Esophagus muscularis mucosa (tissue), 4 donors: Measurements from ENCODE around the gene TEAD4. TPM values are rescaled to one million over a fixed set of nuclear protein-coding genes. Genes with fewer than 3 reads are reported as not detected.

Source experiments
- DNase-seq: peaks from one replicate; pipeline ENCODE4 v3.0.0-alpha.2; 2017; ENCODE audit errors: extremely low spot score
- H3K27ac ChIP-seq, 4 donors: fragments of 200-600 bp; sonication (generic); replicated peaks in 1 of 4; 1 replicate in 3 of 4; 2 replicates in 1 of 4; pipeline ENCODE4 v1.5.1; 2016 to 2019; ENCODE audit warnings: mild to moderate bottlenecking in 1 of 4
- H3K27me3 ChIP-seq, 4 donors: fragments of 200-600 bp; sonication (generic); one replicate each; pipeline versions ENCODE4 v1.5.1 to v1.6.0; 2016 to 2019
- H3K36me3 ChIP-seq, 4 donors: fragments of 200-600 bp; sonication (generic); one replicate each; pipeline ENCODE4 v1.5.1; 2016 to 2019
- H3K4me1 ChIP-seq, 4 donors: fragments of 200-600 bp; sonication (generic); one replicate each; pipeline ENCODE4 v1.5.1; 2016 to 2019
- H3K4me3 ChIP-seq, 4 donors: fragments of 200-600 bp; sonication (generic); 1 replicate in 2 of 4; 2 replicates in 2 of 4; pipeline ENCODE4 v1.5.1; 2016 to 2019; ENCODE audit warnings: mild to moderate bottlenecking in 4 of 4, moderate library complexity in 1 of 4
- H3K9me3 ChIP-seq, 4 donors: fragments of 200-600 bp; sonication (generic); 1 replicate in 3 of 4; 2 replicates in 1 of 4; pipeline ENCODE4 v1.5.1; 2016 to 2019
- EP300 ChIP-seq: sonication (generic); formaldehyde crosslinking; IDR thresholded peaks from one replicate; pipeline ENCODE4 v1.6.1; 2017; ENCODE audit warnings: antibody characterized with exemption
- POLR2A ChIP-seq: fragments of 450-650 bp; IDR thresholded peaks from one replicate; pipeline ENCODE4 v1.6.1; 2017; ENCODE audit warnings: antibody characterized with exemption, moderate library complexity, mild to moderate bottlenecking, low read depth
- POLR2AphosphoS5 ChIP-seq, 2 donors: sonication (generic); formaldehyde crosslinking; IDR thresholded peaks; one replicate each; pipeline ENCODE4 v1.6.1; 2017; ENCODE audit warnings: antibody characterized with exemption in 2 of 2
- WGBS: methylation state at CpG from one replicate; pipeline ENCODE4 v1.1.5; 2018; 5-methylcytosine and 5-hydroxymethylcytosine counted together
- intact Hi-C: fragments of 100-400 bp; cut with DNase I; formaldehyde crosslinking; loops from one replicate; pipeline ENCODE4 v1.15.1; 2023
- total RNA-seq, 4 donors: library from RNA; depleted of rRNA; stranded (reverse); fragments of >200 nt; gene quantifications; one replicate each; pipeline versions ENCODE4 v1.1.0 to v1.2.1, GENCODE V29; 2016
- TF ChIP-seq, protein P1 (sequence below), 3 experiments: fragments of 200-600 bp in 2 of 3; fragments of 450-650 bp in 1 of 3; sonication (generic) in 2 of 3; IDR thresholded peaks; one replicate each; pipeline ENCODE4 v1.5.1; 2017 to 2019; ENCODE audit warnings: antibody characterized with exemption in 3 of 3, mild to moderate bottlenecking in 2 of 3, moderate library complexity in 1 of 3

The TEAD4 gene
- total RNA-seq, 4 donors from 2014 or later = 7.5 to 42.7 (median 28.0) TPM

GRCh38 chr12:3085341-3086139, 126.3 kb downstream of the TEAD4 start:
- intact Hi-C loops = no loop called here
- WGBS = 77% methylated on average over 17 of the region's 19 CpGs
- no peaks in the 10 kb centered on the region for H3K27me3 ChIP-seq
- no peak overlapping the region for H3K4me3 ChIP-seq
- TF ChIP-seq POLR2A (no peak), POLR2AphosphoS5 (IDR thresholded peaks at IDR 0.05) (no peak), EP300 (no peak)
- TF ChIP-seq, protein P1, sequence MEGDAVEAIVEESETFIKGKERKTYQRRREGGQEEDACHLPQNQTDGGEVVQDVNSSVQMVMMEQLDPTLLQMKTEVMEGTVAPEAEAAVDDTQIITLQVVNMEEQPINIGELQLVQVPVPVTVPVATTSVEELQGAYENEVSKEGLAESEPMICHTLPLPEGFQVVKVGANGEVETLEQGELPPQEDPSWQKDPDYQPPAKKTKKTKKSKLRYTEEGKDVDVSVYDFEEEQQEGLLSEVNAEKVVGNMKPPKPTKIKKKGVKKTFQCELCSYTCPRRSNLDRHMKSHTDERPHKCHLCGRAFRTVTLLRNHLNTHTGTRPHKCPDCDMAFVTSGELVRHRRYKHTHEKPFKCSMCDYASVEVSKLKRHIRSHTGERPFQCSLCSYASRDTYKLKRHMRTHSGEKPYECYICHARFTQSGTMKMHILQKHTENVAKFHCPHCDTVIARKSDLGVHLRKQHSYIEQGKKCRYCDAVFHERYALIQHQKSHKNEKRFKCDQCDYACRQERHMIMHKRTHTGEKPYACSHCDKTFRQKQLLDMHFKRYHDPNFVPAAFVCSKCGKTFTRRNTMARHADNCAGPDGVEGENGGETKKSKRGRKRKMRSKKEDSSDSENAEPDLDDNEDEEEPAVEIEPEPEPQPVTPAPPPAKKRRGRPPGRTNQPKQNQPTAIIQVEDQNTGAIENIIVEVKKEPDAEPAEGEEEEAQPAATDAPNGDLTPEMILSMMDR (IDR thresholded peaks at IDR 0.05) = no peak
- peaks cover 19 to 52% (median 32%) of the 10 kb centered on the region in 4 donors for H3K4me1 ChIP-seq
- peak overlapping the region in 1 of 4 donors; percentile 6 for H3K27ac ChIP-seq
- peaks cover 0 to 23% (median 9%) of the 10 kb centered on the region in 4 donors for H3K36me3 ChIP-seq
- DNase-seq = no peak
- no peaks in the 10 kb centered on the region for H3K9me3 ChIP-seq

GRCh38 chr12:3086211-3086610, 127.0 kb downstream of the TEAD4 start:
- DNase-seq = no peak
- TF ChIP-seq EP300 = no peak
- no peak for TF ChIP-seq POLR2A
- TF ChIP-seq, protein P1 (IDR thresholded peaks at IDR 0.05) = no peak
- TF ChIP-seq POLR2AphosphoS5 (IDR thresholded peaks at IDR 0.05) = no peak
- Histone ChIP-seq H3K4me3 (no peak overlapping the region), H3K4me1 (peaks cover 15 to 51% (median 34%) of the 10 kb centered on the region in 4 donors), H3K27ac (no peak overlapping the region), H3K27me3 (no peaks in the 10 kb centered on the region), H3K9me3 (no peaks in the 10 kb centered on the region), H3K36me3 (peaks cover 0 to 23% (median 9%) of the 10 kb centered on the region in 4 donors)
- WGBS = 87% methylated on average over 4 of the region's 4 CpGs
- intact Hi-C loops = no loop called here

GRCh38 chr12:3086729-3087323, 127.6 kb downstream of the TEAD4 start:
- TF ChIP-seq EP300 = no peak
- TF ChIP-seq, protein P1 (IDR thresholded peaks at IDR 0.05) = no peak
- TF ChIP-seq POLR2AphosphoS5 (IDR thresholded peaks at IDR 0.05) = no peak
- TF ChIP-seq POLR2A = no peak
- over 99% methylated on average over 9 of the region's 9 CpGs for WGBS
- Histone ChIP-seq H3K27me3 (no peaks in the 10 kb centered on the region), H3K4me1 (peaks cover 22 to 57% (median 39%) of the 10 kb centered on the region in 4 donors), H3K27ac (no peak overlapping the region), H3K4me3 (no peak overlapping the region), H3K36me3 (peaks cover 0 to 23% (median 9%) of the 10 kb centered on the region in 4 donors), H3K9me3 (no peaks in the 10 kb centered on the region)
- no peak for DNase-seq
- intact Hi-C loops = no loop called here

- Histone ChIP-seq H3K36me3 (peaks cover 0 to 23% (median 9%) of the 10 kb centered on the region in 4 donors), H3K27me3 (no peaks in the 10 kb centered on the region), H3K4me3 (no peak overlapping the region), H3K4me1 (peaks cover 24 to 69% (median 48%) of the 10 kb centered on the region in 4 donors), H3K9me3 (no peaks in the 10 kb centered on the region), H3K27ac (no peak overlapping the region)
- TF ChIP-seq, protein P1 (IDR thresholded peaks at IDR 0.05) = no peak
- TF ChIP-seq POLR2A (no peak), POLR2AphosphoS5 (IDR thresholded peaks at IDR 0.05) (no peak), EP300 (no peak)
- no peak for DNase-seq
- intact Hi-C loops = no loop called here
- 85% methylated on average over 9 of the region's 11 CpGs for WGBS
These were observed 128.8 kb downstream of the TEAD4 start for GRCh38 chr12:3087758-3088650.
